Panc1 (cell line): ENCODE measurements around the gene CD38. TPM values are rescaled to one million over a fixed set of nuclear protein-coding genes. Genes with fewer than 3 reads are reported as not detected.

Experiments used
- ATAC-seq: fragments of 200-7000 bp; cut with Tn5 transposase; 2 replicates; pipeline ENCODE4 v1.9.1; 2020; ENCODE audit warnings: mild to moderate bottlenecking, moderate library complexity
- BruUV-seq: library from RNA; stranded (reverse); fragments of 400-500 nt; replicated peaks from 2 replicates; lab custom pipeline; 2021; lab: Mats Ljungman, UMichigan
- CTCF ChIA-PET: fragments of 300-600 bp; sonication (Branson Sonifier 250); formaldehyde crosslinking; loops from one replicate; lab custom pipeline; 2022; ENCODE audit warnings: antibody characterized with exemption; lab: Charles Lee
- POLR2A ChIA-PET: fragments of 300-600 bp; sonication (Branson Sonifier 250); formaldehyde crosslinking; loops from one replicate; lab custom pipeline; 2022; ENCODE audit warnings: antibody characterized with exemption; lab: Charles Lee
- DNase-seq: peaks from one replicate; pipeline ENCODE4 v3.0.0-alpha.2; 2010; ENCODE audit warnings: low read depth, low spot score
- H3K27ac ChIP-seq: 2 replicates; pipeline ENCODE4 v1.5.1; 2011; ENCODE audit warnings: mild to moderate bottlenecking, low read length, inconsistent platforms
- H3K27me3 ChIP-seq: fragments of 200-500 bp; sonication (Bioruptor generic); 2 replicates; pipeline ENCODE4 v1.6.0; 2014; ENCODE audit warnings: low read length, inconsistent platforms; ENCODE audit not compliant: control insufficient read depth, insufficient read depth
- H3K36me3 ChIP-seq: fragments of 200-500 bp; sonication (Bioruptor generic); 2 replicates; pipeline ENCODE4 v1.5.1; 2014; ENCODE audit warnings: inconsistent platforms, mild to moderate bottlenecking, low read length, moderate library complexity; ENCODE audit not compliant: control insufficient read depth, insufficient read depth
- H3K4me1 ChIP-seq: 2 replicates; pipeline ENCODE4 v1.5.1; 2011; ENCODE audit warnings: inconsistent platforms, mild to moderate bottlenecking, low read length, moderate library complexity; ENCODE audit not compliant: control insufficient read depth, insufficient read depth
- H3K4me3 ChIP-seq, 2 experiments: 2 replicates each; pipeline ENCODE4 v1.5.1; 2011 to 2012; ENCODE audit warnings: low read depth in 2 of 2, low read length in 2 of 2, mild to moderate bottlenecking in 2 of 2, inconsistent platforms in 1 of 2, moderate library complexity in 1 of 2
- H3K9me3 ChIP-seq: fragments of 200-500 bp; sonication (Bioruptor generic); 2 replicates; pipeline ENCODE4 v1.5.1; 2014; ENCODE audit warnings: low read depth, mild to moderate bottlenecking, inconsistent platforms, low read length, moderate library complexity; ENCODE audit not compliant: control insufficient read depth, insufficient read depth
- CTCF ChIP-seq: fragments of 450-650 bp; IDR thresholded peaks from 2 replicates; pipeline ENCODE4 v1.5.1; 2017; ENCODE audit warnings: mild to moderate bottlenecking
- POLR2AphosphoS5 ChIP-seq: IDR thresholded peaks from 2 replicates; pipeline ENCODE4 v1.6.1; 2012; ENCODE audit warnings: mild to moderate bottlenecking, low read depth, low read length, moderate library complexity
- REST ChIP-seq, 2 experiments: IDR thresholded peaks; 2 replicates each; pipeline ENCODE4 v1.6.1; 2011 to 2012; ENCODE audit warnings: low read depth in 2 of 2, control low read depth in 1 of 2, low read length in 1 of 2, mild to moderate bottlenecking in 1 of 2, moderate library complexity in 1 of 2; ENCODE audit not compliant: insufficient read depth in 1 of 2
- SIN3A ChIP-seq: IDR thresholded peaks from 2 replicates; pipeline ENCODE4 v1.6.1; 2012; ENCODE audit warnings: low read depth, mild to moderate bottlenecking, low read length, moderate library complexity, borderline replicate concordance; ENCODE audit not compliant: insufficient read depth
- TCF7L2 ChIP-seq: IDR thresholded peaks from 2 replicates; pipeline ENCODE4 v1.6.1; 2011; ENCODE audit warnings: mild to moderate bottlenecking, low read depth, low read length, inconsistent platforms
- in situ Hi-C: cut with HindIII; loops from 2 replicates; pipeline ENCODE4 v1.10.0; 2016; ENCODE audit warnings: low sequenced_read_pairs, low pct_unique_long_range_greater_than_20kb
- intact Hi-C: fragments of 100-400 bp; cut with micrococcal nuclease; formaldehyde crosslinking; loops from one replicate; pipeline ENCODE4 v1.10.0; 2022; ENCODE audit not compliant: unreplicated experiment
- total RNA-seq: library from RNA; stranded (reverse); gene quantifications from one replicate; pipeline ENCODE4 v1.2.1, GENCODE V29; 2021; ENCODE audit not compliant: unreplicated experiment

CD38 gene
- total RNA-seq, 1 experiment from 2014 or later, result 0.15 TPM

GRCh38 chr4:15783676-15784075 is 5.5 kb downstream of the CD38 start:
- in situ Hi-C loops, result no loop called here
- Histone ChIP-seq H3K36me3 (no peaks in the 10 kb centered on the region), H3K4me3 (no peak overlapping the region), H3K27me3 (peaks cover 9% of the 10 kb centered on the region), H3K9me3 (no peaks in the 10 kb centered on the region), H3K27ac (no peak overlapping the region), H3K4me1 (no peaks in the 10 kb centered on the region)
- TF ChIP-seq REST (IDR thresholded peaks at IDR 0.05; ENCODE audit: insufficient read depth in 1 of 2, low read depth in 2 of 2, low read length in 1 of 2), result no peak
- no peak for TF ChIP-seq SIN3A
- TF ChIP-seq POLR2AphosphoS5, result no peak
- no peak for TF ChIP-seq CTCF
- no peak for TF ChIP-seq TCF7L2
- intact Hi-C loops, result no loop called here
- DNase-seq, result no peak
- POLR2A ChIA-PET, result no interaction called here
- CTCF ChIA-PET, result no interaction called here
- BruUV-seq, result no TSS peak
- ATAC-seq, result no peak

- no TSS peak for BruUV-seq
- ATAC-seq (no peak), DNase-seq (no peak)
- Histone ChIP-seq H3K4me3 (no peak overlapping the region), H3K27ac (no peak overlapping the region), H3K27me3 (no peaks in the 10 kb centered on the region; the same call in none of the 2 replicates), H3K9me3 (no peaks in the 10 kb centered on the region), H3K4me1 (no peaks in the 10 kb centered on the region), H3K36me3 (no peaks in the 10 kb centered on the region)
- POLR2A ChIA-PET, result no interaction called here
- TF ChIP-seq REST (IDR thresholded peaks at IDR 0.05; ENCODE audit: insufficient read depth in 1 of 2, low read depth in 2 of 2, low read length in 1 of 2), result no peak
- TF ChIP-seq CTCF, result no peak
- no peak for TF ChIP-seq SIN3A
- no peak for TF ChIP-seq POLR2AphosphoS5
- no peak for TF ChIP-seq TCF7L2
- intact Hi-C loops, result no loop called here
- CTCF ChIA-PET, result no interaction called here
- in situ Hi-C loops, result no loop called here
Measured at GRCh38 chr4:15784959-15785634, 7.0 kb downstream of the CD38 start.
